ENCODE measurements around the gene MRPL37. TPM values are rescaled to one million over a fixed set of nuclear protein-coding genes. Genes with fewer than 3 reads are reported as not detected.

Gene MRPL37
- total and polyA plus RNA-seq, 2 of the 4 experiments (the other 2 are of a cell fraction): 42.8 to 132 TPM

DNA sequence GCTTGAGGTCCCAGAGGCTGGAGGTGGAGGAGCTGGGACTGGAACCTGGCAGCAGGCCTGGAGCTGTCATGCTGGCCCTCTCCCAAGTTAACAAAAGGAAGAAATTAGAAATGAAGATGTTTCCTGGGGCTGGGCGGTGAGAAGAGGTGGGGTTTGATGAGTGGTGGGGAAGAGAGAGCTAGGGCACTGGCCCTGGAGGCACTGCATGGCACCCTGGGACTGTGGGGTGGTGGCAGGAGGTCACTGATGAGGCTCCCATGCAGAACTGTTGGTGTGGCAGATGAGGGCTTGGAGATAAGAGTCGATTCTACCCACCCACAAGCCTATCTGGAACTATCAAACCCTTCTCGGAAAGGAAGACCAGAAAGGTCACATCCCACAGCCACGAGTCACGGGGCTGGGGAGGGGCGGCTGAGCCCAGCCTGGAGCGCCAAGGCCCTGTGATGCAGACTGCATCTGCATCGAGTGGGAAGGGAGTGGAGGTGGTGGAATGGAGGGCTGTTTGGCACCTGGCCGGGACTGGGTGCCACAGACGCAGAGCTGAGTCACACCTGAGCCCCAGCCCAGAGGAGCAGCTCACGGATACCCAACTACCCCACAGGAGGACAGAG is 29.4 kb downstream of the MRPL37 start:
- Histone ChIP-seq H2AK5ac (ENCODE audit: low read depth, low read length) (0 out of 2 replicates have a peak overlapping the region, but pooled peaks have one; percentile 5), H3K79me1 (ENCODE audit: low read depth in 1 of 2, low read length in 2 of 2) (no peaks in the 10 kb centered on the region; a peak in 1 of 4 replicates), H3K18ac (ENCODE audit: low read depth, low read length) (no peak overlapping the region), H3K4ac (ENCODE audit: low read depth, low read length) (peak overlapping the region; percentile 55; the same call in 1 of the 2 replicates), H3K36me3 (ENCODE audit: control insufficient read depth, insufficient read depth, low read length) (peaks cover 15% of the 10 kb centered on the region), H3K9ac (ENCODE audit: low read depth, low read length) (no peak overlapping the region), H3K14ac (replicated peaks; ENCODE audit: low read depth, low read length) (0 out of 2 replicates have a peak overlapping the region, but pooled peaks have one; percentile 10), H2AK9ac (replicated peaks; ENCODE audit: low read depth, low read length, poor library complexity) (no peak overlapping the region), H3K56ac (ENCODE audit: extremely low read depth, insufficient read depth, low read length) (no peak overlapping the region), H4K20me1 (ENCODE audit: insufficient read depth, low read length) (no peaks in the 10 kb centered on the region), H3K9me3 (ENCODE audit: control insufficient read depth, insufficient read depth, low read length) (no peaks in the 10 kb centered on the region), H2BK5ac (ENCODE audit: low read depth, low read length, poor library complexity, severe bottlenecking) (peak overlapping the region; percentile 9), H3K4me1 (ENCODE audit: control insufficient read depth, insufficient read depth, low read length) (peaks cover 22% of the 10 kb centered on the region), H3K23ac (ENCODE audit: low read depth, low read length) (peak overlapping the region; percentile 28; the same call in 1 of the 2 replicates), H2BK15ac (ENCODE audit: low read depth, low read length) (no peak overlapping the region), H3K9me1 (ENCODE audit: insufficient read depth, low read length) (peaks cover 7% of the 10 kb centered on the region; the same call in 1 of the 2 replicates), H4K8ac (ENCODE audit: low read depth in 2 of 2, low read length in 2 of 2) (peak overlapping the region in 1 of 2 experiments; percentile 20; a peak in 1 of 4 replicates), H3K4me3 (ENCODE audit: insufficient read depth, low read depth, low read length) (no peak overlapping the region), H4K5ac (ENCODE audit: low read depth, low read length) (no peak overlapping the region), H4K91ac (ENCODE audit: insufficient read depth, low read depth, low read length) (peak overlapping the region; percentile 43), H3K27ac (ENCODE audit: insufficient read depth, low read length) (peak overlapping the region; percentile 49), H3K27me3 (ENCODE audit: control insufficient read depth, insufficient read depth, low read length) (no peaks in the 10 kb centered on the region), H2BK120ac (ENCODE audit: low read depth, low read length) (peak overlapping the region; percentile 64; the same call in 1 of the 2 replicates), H2AFZ (replicated peaks; ENCODE audit: low read length, poor library complexity) (peak overlapping the region; percentile 58), H2BK20ac (ENCODE audit: low read depth, low read length) (no peak overlapping the region), H3K4me2 (ENCODE audit: low read depth, low read length) (no peak overlapping the region)
- BruUV-seq (replicated peaks): no TSS peak
- TF ChIP-seq, protein P1, sequence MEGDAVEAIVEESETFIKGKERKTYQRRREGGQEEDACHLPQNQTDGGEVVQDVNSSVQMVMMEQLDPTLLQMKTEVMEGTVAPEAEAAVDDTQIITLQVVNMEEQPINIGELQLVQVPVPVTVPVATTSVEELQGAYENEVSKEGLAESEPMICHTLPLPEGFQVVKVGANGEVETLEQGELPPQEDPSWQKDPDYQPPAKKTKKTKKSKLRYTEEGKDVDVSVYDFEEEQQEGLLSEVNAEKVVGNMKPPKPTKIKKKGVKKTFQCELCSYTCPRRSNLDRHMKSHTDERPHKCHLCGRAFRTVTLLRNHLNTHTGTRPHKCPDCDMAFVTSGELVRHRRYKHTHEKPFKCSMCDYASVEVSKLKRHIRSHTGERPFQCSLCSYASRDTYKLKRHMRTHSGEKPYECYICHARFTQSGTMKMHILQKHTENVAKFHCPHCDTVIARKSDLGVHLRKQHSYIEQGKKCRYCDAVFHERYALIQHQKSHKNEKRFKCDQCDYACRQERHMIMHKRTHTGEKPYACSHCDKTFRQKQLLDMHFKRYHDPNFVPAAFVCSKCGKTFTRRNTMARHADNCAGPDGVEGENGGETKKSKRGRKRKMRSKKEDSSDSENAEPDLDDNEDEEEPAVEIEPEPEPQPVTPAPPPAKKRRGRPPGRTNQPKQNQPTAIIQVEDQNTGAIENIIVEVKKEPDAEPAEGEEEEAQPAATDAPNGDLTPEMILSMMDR (conservative IDR thresholded peaks at IDR 0.05; ENCODE audit: low read depth, low read length): no peak
- 0 out of 2 replicates have a peak, but pooled peaks have one; percentile 23 for TF ChIP-seq MAZ (IDR thresholded peaks at IDR 0.05; ENCODE audit: borderline replicate concordance, low read depth, low read length)
- peak; percentile 51 for TF ChIP-seq FOS (IDR thresholded peaks at IDR 0.05; ENCODE audit: low read depth, low read length)
- ATAC-seq (ENCODE audit: low read depth) (peak; percentile 78), DNase-seq (peak; percentile 72)
- intact Hi-C loops (cut with micrococcal nuclease) (loop anchor here (10.0 kb wide), 1 partner anchor 175 kb away; the partner anchor contains the start of gene SSBP3), in situ Hi-C loops (cut with MboI; ENCODE audit: low sequenced_read_pairs) (no loop called here), dilution Hi-C loops (cut with HindIII; ENCODE audit: low sequenced_read_pairs, unreplicated experiment) (no loop called here)
- ChIA-PET CTCF (no interaction called here), POLR2A (ENCODE audit: unreplicated experiment) (no interaction called here)
- no CpG with 5 or more reads among the region's 11 CpGs for WGBS, 2 experiments (ENCODE audit: extremely low coverage in 2 of 2, insufficient read length in 1 of 2)

All from IMR-90 (cell line).